GM12892 (cell line): ENCODE data around the gene RASSF3.

Experiments
- POLR2A ChIP-seq: IDR thresholded peaks from 2 replicates; pipeline ENCODE4 v1.6.1; 2011; ENCODE audit warnings: low read depth, low read length, control low read depth
- TAF1 ChIP-seq: IDR thresholded peaks from 2 replicates; pipeline ENCODE4 v1.6.1; 2011; ENCODE audit warnings: low read depth, mild to moderate bottlenecking, control low read depth, low read length, borderline replicate concordance

DNA sequence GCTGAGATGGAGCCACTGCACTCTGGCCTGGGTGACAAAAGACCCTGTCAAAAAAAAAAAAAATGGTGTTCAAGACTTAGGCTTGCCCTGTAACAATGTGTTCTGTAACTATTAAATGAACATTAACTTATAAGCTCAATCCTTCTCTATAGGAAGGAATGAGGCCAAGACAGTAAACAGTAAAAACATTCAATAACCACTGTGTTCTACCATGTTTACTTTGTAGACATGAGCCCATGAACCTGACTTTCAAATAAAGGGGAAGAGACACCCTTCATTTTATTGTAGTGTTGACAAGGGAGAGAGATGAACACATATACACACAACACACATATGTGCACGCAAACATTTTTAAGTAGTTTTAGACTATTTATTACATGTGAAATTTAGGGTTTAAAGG is 20.1 kb upstream of the RASSF3 start:
- TF ChIP-seq POLR2A (no peak), TAF1 (no peak)
